Panc1 (cell line): ENCODE results near the gene SLC35A1. TPM values are rescaled to one million over a fixed set of nuclear protein-coding genes. Genes with fewer than 3 reads are reported as not detected.

Source experiments
- ATAC-seq: fragments of 200-7000 bp; cut with Tn5 transposase; 2 replicates; pipeline ENCODE4 v1.9.1; 2020; ENCODE audit warnings: mild to moderate bottlenecking, moderate library complexity
- BruUV-seq: library from RNA; stranded (reverse); fragments of 400-500 nt; replicated peaks from 2 replicates; lab custom pipeline; 2021; lab: Mats Ljungman, UMichigan
- CTCF ChIA-PET: fragments of 300-600 bp; sonication (Branson Sonifier 250); formaldehyde crosslinking; loops from one replicate; lab custom pipeline; 2022; ENCODE audit warnings: antibody characterized with exemption; lab: Charles Lee
- POLR2A ChIA-PET: fragments of 300-600 bp; sonication (Branson Sonifier 250); formaldehyde crosslinking; loops from one replicate; lab custom pipeline; 2022; ENCODE audit warnings: antibody characterized with exemption; lab: Charles Lee
- DNase-seq: peaks from one replicate; pipeline ENCODE4 v3.0.0-alpha.2; 2010; ENCODE audit warnings: low read depth, low spot score
- H3K27ac ChIP-seq: 2 replicates; pipeline ENCODE4 v1.5.1; 2011; ENCODE audit warnings: mild to moderate bottlenecking, low read length, inconsistent platforms
- H3K27me3 ChIP-seq: fragments of 200-500 bp; sonication (Bioruptor generic); 2 replicates; pipeline ENCODE4 v1.6.0; 2014; ENCODE audit warnings: low read length, inconsistent platforms; ENCODE audit not compliant: control insufficient read depth, insufficient read depth
- H3K36me3 ChIP-seq: fragments of 200-500 bp; sonication (Bioruptor generic); 2 replicates; pipeline ENCODE4 v1.5.1; 2014; ENCODE audit warnings: inconsistent platforms, mild to moderate bottlenecking, low read length, moderate library complexity; ENCODE audit not compliant: control insufficient read depth, insufficient read depth
- H3K4me1 ChIP-seq: 2 replicates; pipeline ENCODE4 v1.5.1; 2011; ENCODE audit warnings: inconsistent platforms, mild to moderate bottlenecking, low read length, moderate library complexity; ENCODE audit not compliant: control insufficient read depth, insufficient read depth
- H3K4me3 ChIP-seq, 2 experiments: 2 replicates each; pipeline ENCODE4 v1.5.1; 2011 to 2012; ENCODE audit warnings: low read depth in 2 of 2, low read length in 2 of 2, mild to moderate bottlenecking in 2 of 2, inconsistent platforms in 1 of 2, moderate library complexity in 1 of 2
- H3K9me3 ChIP-seq: fragments of 200-500 bp; sonication (Bioruptor generic); 2 replicates; pipeline ENCODE4 v1.5.1; 2014; ENCODE audit warnings: low read depth, mild to moderate bottlenecking, inconsistent platforms, low read length, moderate library complexity; ENCODE audit not compliant: control insufficient read depth, insufficient read depth
- CTCF ChIP-seq: fragments of 450-650 bp; IDR thresholded peaks from 2 replicates; pipeline ENCODE4 v1.5.1; 2017; ENCODE audit warnings: mild to moderate bottlenecking
- POLR2AphosphoS5 ChIP-seq: IDR thresholded peaks from 2 replicates; pipeline ENCODE4 v1.6.1; 2012; ENCODE audit warnings: mild to moderate bottlenecking, low read depth, low read length, moderate library complexity
- REST ChIP-seq, 2 experiments: IDR thresholded peaks; 2 replicates each; pipeline ENCODE4 v1.6.1; 2011 to 2012; ENCODE audit warnings: low read depth in 2 of 2, control low read depth in 1 of 2, low read length in 1 of 2, mild to moderate bottlenecking in 1 of 2, moderate library complexity in 1 of 2; ENCODE audit not compliant: insufficient read depth in 1 of 2
- SIN3A ChIP-seq: IDR thresholded peaks from 2 replicates; pipeline ENCODE4 v1.6.1; 2012; ENCODE audit warnings: low read depth, mild to moderate bottlenecking, low read length, moderate library complexity, borderline replicate concordance; ENCODE audit not compliant: insufficient read depth
- TCF7L2 ChIP-seq: IDR thresholded peaks from 2 replicates; pipeline ENCODE4 v1.6.1; 2011; ENCODE audit warnings: mild to moderate bottlenecking, low read depth, low read length, inconsistent platforms
- in situ Hi-C: cut with HindIII; loops from 2 replicates; pipeline ENCODE4 v1.10.0; 2016; ENCODE audit warnings: low sequenced_read_pairs, low pct_unique_long_range_greater_than_20kb
- intact Hi-C: fragments of 100-400 bp; cut with micrococcal nuclease; formaldehyde crosslinking; loops from one replicate; pipeline ENCODE4 v1.10.0; 2022; ENCODE audit not compliant: unreplicated experiment
- total RNA-seq: library from RNA; stranded (reverse); gene quantifications from one replicate; pipeline ENCODE4 v1.2.1, GENCODE V29; 2021; ENCODE audit not compliant: unreplicated experiment

The SLC35A1 gene
- total RNA-seq, 1 experiment from 2014 or later, result 14.9 TPM

DNA sequence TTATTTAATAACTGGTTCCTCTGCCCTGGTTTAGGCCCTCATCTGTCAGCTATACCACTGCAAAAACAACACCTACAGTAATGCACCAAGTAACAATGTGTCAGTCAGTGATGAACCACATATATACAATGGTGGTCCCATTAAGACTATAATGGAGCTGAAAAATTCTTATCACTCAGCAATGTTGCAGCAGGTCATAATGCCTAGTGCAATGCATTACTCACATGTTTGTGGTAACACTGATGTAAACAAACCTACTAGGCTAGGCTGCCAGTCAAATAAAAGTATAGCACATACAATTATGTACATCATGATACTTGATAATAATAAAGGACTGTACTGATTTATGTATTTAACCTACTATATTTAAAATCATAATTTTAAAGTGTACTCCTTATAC lies 85.7 kb downstream of the SLC35A1 start:
- intact Hi-C loops, result no loop called here
- CTCF ChIA-PET, result no interaction called here
- H3K27ac ChIP-seq, result no peak overlapping the region

DNA sequence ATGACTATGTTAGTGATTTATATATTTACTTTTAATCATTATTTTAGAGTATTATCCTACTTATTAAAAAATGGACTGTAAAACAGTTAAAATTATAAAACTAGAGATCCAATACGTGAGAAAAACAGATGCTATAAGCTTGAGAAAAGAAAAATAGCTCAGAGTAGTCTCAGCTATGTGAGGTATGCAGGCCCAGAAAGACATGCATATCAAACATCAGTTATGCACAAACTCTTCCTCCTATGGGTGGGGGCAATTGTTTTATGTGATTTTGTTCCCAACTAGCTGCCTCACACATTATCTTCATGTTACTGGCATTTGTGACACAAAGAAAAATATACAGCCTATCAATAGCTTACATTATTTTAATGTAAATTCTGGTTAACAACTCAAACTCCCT lies 88.2 kb downstream of the SLC35A1 start:
- Histone ChIP-seq H3K27ac (no peak overlapping the region), H3K36me3 (peaks cover 21% of the 10 kb centered on the region), H3K4me1 (no peaks in the 10 kb centered on the region), H3K9me3 (no peaks in the 10 kb centered on the region), H3K4me3 (no peak overlapping the region), H3K27me3 (no peaks in the 10 kb centered on the region)
- TF ChIP-seq REST (IDR thresholded peaks at IDR 0.05; ENCODE audit: insufficient read depth in 1 of 2, low read depth in 2 of 2, low read length in 1 of 2) (no peak), TCF7L2 (no peak), SIN3A (no peak), CTCF (no peak), POLR2AphosphoS5 (no peak)
- CTCF ChIA-PET, result no interaction called here
- BruUV-seq, result no TSS peak
- POLR2A ChIA-PET, result no interaction called here
- no peak for ATAC-seq
- DNase-seq, result no peak
- in situ Hi-C loops (no loop called here), intact Hi-C loops (no loop called here)

More for the DNA sequence above, 85.7 kb downstream of the SLC35A1 start:
- Histone ChIP-seq H3K4me1 (no peaks in the 10 kb centered on the region), H3K36me3 (peaks cover 29% of the 10 kb centered on the region), H3K9me3 (no peaks in the 10 kb centered on the region), H3K27me3 (no peaks in the 10 kb centered on the region), H3K4me3 (no peak overlapping the region)
- TF ChIP-seq REST (IDR thresholded peaks at IDR 0.05; ENCODE audit: insufficient read depth in 1 of 2, low read depth in 2 of 2, low read length in 1 of 2) (no peak), CTCF (no peak), TCF7L2 (no peak), POLR2AphosphoS5 (no peak)
- no peak for ATAC-seq
- POLR2A ChIA-PET, result no interaction called here
- in situ Hi-C loops, result no loop called here
- BruUV-seq, result no TSS peak
- DNase-seq, result no peak

Other genes with a start within 250 kb of the SLC35A1 start
- 6.7 TPM for gene SMIM8, start 150.4 kb upstream of the SLC35A1 start, total RNA-seq
- 0.21 TPM for gene GJB7, start 143.7 kb upstream of the SLC35A1 start, total RNA-seq
- gene C6orf163, start 128.2 kb upstream of the SLC35A1 start, total RNA-seq, result 1.3 TPM
- 2.4 TPM for gene CFAP206, start 65.0 kb upstream of the SLC35A1 start, total RNA-seq
- gene RARS2, start 117.0 kb downstream of the SLC35A1 start, total RNA-seq, result 38.3 TPM
- 36.9 TPM for gene ORC3, start 117.2 kb downstream of the SLC35A1 start, total RNA-seq
- 47.6 TPM for gene AKIRIN2, start 229.3 kb downstream of the SLC35A1 start, total RNA-seq